ENCODE results near the gene PCGF1. TPM values are rescaled to one million over a fixed set of nuclear protein-coding genes. Genes with fewer than 3 reads are reported as not detected.
A peak's percentile ranks its signal among the peaks of the same experiment; 100 is the strongest.

Gene PCGF1
- total and polyA plus RNA-seq, 2 of the 13 experiments (the other 11 are each of a cell fraction or from before 2014, with no cell fraction given), result 20.4 to 22.6 TPM

DNA sequence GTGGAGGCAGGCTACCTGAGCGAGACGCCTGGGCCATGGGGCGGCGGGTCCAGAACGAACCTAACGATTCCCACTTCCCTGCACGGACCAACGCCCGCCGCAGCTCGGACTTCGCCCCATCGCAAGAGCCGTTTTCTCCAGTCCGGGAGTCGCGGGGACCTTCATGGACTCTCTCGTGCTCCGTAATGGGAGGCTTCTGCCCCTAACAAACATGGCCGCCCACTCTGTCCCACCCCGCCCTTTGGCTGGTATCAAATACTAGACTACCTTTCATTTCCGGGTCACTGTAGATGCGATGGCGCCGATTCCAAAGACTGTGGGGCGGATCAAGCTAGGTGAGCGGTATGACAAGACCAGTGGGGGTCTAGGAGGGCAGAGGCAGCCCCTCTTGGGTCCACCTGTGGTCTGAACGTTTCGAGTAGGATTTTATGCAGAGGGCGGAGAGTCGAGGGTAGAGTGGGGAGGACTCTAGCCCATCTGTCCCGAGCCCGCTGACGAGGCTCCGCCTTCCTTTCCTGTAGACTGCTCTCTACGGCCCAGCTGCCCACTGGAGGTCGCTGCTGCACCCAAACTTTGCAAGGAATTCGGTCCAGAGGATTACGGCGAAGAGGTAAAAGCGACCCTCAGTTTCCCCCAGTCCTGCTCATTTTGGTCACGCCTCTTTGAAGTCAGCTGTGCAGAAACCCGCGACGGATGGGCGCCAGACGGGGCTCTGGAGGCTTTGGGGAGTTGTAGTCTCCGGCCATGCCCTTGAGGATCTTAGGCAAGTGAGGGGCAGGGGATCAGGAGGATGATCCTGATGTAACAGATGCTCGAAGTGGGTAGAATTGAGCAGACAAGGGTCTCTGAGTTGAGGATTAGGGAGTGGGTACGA, 24.5 kb downstream of the PCGF1 start, which contains the start of the genes CCDC142 and TTC31 (continued):
- TF ChIP-seq, protein P1, sequence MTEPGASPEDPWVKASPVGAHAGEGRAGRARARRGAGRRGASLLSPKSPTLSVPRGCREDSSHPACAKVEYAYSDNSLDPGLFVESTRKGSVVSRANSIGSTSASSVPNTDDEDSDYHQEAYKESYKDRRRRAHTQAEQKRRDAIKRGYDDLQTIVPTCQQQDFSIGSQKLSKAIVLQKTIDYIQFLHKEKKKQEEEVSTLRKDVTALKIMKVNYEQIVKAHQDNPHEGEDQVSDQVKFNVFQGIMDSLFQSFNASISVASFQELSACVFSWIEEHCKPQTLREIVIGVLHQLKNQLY (CRISPR knock-in tag; IDR thresholded peaks at IDR 0.05), result peak; percentile 4; the same call in 1 of the 2 replicates
- TF ChIP-seq, protein P2, sequence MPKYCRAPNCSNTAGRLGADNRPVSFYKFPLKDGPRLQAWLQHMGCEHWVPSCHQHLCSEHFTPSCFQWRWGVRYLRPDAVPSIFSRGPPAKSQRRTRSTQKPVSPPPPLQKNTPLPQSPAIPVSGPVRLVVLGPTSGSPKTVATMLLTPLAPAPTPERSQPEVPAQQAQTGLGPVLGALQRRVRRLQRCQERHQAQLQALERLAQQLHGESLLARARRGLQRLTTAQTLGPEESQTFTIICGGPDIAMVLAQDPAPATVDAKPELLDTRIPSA (CRISPR knock-in tag; IDR thresholded peaks at IDR 0.05; ENCODE audit: borderline replicate concordance), result peak; percentile 85; the same call in 1 of the 2 replicates
- TF ChIP-seq ZC3H13 (CRISPR knock-in tag; IDR thresholded peaks at IDR 0.05) (peak; percentile 98), IKZF1 (IDR thresholded peaks at IDR 0.05) (no peak), HCFC1 (IDR thresholded peaks at IDR 0.05; ENCODE audit: low read depth, low read length) (peak; percentile 89), HHEX (CRISPR knock-in tag; IDR thresholded peaks at IDR 0.05) (peak; percentile 58; the same call in 1 of the 2 replicates), GTF3A (CRISPR knock-in tag; conservative IDR thresholded peaks at IDR 0.05) (no peak), ZFYVE20 (CRISPR knock-in tag; IDR thresholded peaks at IDR 0.05; ENCODE audit: borderline replicate concordance, low read depth) (no peak), ZNF138 (CRISPR knock-in tag; IDR thresholded peaks at IDR 0.05; ENCODE audit: low read depth) (no peak; the same call in 1 of the 2 replicates), ZNF333 (CRISPR knock-in tag; IDR thresholded peaks at IDR 0.05; ENCODE audit: borderline replicate concordance) (peak; percentile 30; the same call in 1 of the 2 replicates), ZNF772 (CRISPR knock-in tag; IDR thresholded peaks at IDR 0.05) (0 out of 2 replicates have a peak, but pooled peaks have one; percentile 48), NCOR1 (IDR thresholded peaks at IDR 0.05; ENCODE audit: borderline replicate concordance, low read length) (peak; percentile 55; the same call in 1 of the 2 replicates), KLF6 (CRISPR knock-in tag; IDR thresholded peaks at IDR 0.05) (peak; percentile 78; the same call in 1 of the 2 replicates), ZNF709 (CRISPR knock-in tag; IDR thresholded peaks at IDR 0.05) (peak; percentile 68; the same call in 1 of the 2 replicates), POLR2AphosphoS2 (IDR thresholded peaks at IDR 0.05; ENCODE audit: low read depth, low read length) (no peak), NCOA2 (CRISPR knock-in tag; IDR thresholded peaks at IDR 0.05) (0 out of 2 replicates have a peak, but pooled peaks have one; percentile 10), SALL1 (CRISPR knock-in tag; IDR thresholded peaks at IDR 0.05) (peak; percentile 76), ZBTB7A (CRISPR knock-in tag; IDR thresholded peaks at IDR 0.05) (no peak), FOXM1 (CRISPR knock-in tag; IDR thresholded peaks at IDR 0.05) (no peak)
- TF ChIP-seq, protein P3, sequence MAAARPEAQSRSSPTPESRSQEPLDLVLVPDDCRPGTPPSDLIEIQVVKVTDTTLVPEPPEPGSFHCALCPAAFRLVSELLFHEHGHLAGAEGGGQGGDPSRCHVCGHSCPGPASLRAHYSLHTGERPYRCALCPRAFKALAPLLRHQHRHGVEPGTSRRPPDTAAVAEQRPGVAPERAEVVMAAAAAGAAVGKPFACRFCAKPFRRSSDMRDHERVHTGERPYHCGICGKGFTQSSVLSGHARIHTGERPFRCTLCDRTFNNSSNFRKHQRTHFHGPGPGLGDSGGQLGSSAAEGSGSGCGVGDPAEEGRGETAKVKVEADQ (CRISPR knock-in tag; IDR thresholded peaks at IDR 0.05; ENCODE audit: borderline replicate concordance), result no peak; the same call in 1 of the 2 replicates
- TF ChIP-seq, protein P4, sequence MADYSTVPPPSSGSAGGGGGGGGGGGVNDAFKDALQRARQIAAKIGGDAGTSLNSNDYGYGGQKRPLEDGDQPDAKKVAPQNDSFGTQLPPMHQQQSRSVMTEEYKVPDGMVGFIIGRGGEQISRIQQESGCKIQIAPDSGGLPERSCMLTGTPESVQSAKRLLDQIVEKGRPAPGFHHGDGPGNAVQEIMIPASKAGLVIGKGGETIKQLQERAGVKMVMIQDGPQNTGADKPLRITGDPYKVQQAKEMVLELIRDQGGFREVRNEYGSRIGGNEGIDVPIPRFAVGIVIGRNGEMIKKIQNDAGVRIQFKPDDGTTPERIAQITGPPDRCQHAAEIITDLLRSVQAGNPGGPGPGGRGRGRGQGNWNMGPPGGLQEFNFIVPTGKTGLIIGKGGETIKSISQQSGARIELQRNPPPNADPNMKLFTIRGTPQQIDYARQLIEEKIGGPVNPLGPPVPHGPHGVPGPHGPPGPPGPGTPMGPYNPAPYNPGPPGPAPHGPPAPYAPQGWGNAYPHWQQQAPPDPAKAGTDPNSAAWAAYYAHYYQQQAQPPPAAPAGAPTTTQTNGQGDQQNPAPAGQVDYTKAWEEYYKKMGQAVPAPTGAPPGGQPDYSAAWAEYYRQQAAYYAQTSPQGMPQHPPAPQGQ (CRISPR knock-in tag; IDR thresholded peaks at IDR 0.05; ENCODE audit: borderline replicate concordance), result no peak
- TF ChIP-seq, protein P5, sequence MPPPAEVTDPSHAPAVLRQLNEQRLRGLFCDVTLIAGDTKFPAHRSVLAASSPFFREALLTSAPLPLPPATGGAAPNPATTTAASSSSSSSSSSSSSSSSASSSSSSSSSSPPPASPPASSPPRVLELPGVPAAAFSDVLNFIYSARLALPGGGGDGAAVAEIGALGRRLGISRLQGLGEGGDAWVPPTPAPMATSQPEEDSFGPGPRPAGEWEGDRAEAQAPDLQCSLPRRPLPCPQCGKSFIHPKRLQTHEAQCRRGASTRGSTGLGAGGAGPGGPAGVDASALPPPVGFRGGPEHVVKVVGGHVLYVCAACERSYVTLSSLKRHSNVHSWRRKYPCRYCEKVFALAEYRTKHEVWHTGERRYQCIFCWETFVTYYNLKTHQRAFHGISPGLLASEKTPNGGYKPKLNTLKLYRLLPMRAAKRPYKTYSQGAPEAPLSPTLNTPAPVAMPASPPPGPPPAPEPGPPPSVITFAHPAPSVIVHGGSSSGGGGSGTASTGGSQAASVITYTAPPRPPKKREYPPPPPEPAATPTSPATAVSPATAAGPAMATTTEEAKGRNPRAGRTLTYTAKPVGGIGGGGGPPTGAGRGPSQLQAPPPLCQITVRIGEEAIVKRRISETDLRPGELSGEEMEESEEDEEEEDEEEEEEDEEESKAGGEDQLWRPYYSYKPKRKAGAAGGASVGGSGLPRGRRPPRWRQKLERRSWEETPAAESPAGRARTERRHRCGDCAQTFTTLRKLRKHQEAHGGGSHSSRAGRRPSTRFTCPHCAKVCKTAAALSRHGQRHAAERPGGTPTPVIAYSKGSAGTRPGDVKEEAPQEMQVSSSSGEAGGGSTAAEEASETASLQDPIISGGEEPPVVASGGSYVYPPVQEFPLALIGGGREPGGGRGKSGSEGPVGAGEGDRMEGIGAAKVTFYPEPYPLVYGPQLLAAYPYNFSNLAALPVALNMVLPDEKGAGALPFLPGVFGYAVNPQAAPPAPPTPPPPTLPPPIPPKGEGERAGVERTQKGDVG (CRISPR knock-in tag; IDR thresholded peaks at IDR 0.05; ENCODE audit: borderline replicate concordance), result peak; percentile 37; the same call in 1 of the 2 replicates
